Tibial nerve (tissue), 4 donors: ENCODE results near the gene SHOX.

Source experiments
- CTCF ChIP-seq, 5 experiments: fragments of 200-600 bp in 3 of 5; fragments of 450-650 bp in 2 of 5; sonication (generic) in 3 of 5; IDR thresholded peaks; one replicate each; pipeline ENCODE4 v1.5.1; 2016 to 2019; ENCODE audit warnings: antibody characterized with exemption in 5 of 5, mild to moderate bottlenecking in 3 of 5, moderate library complexity in 2 of 5
- EP300 ChIP-seq, 2 donors: sonication (generic); formaldehyde crosslinking; IDR thresholded peaks; one replicate each; pipeline ENCODE4 v1.6.1; 2017; ENCODE audit warnings: antibody characterized with exemption in 2 of 2, mild to moderate bottlenecking in 1 of 2
- POLR2A ChIP-seq, 2 donors: fragments of 450-650 bp; IDR thresholded peaks; one replicate each; pipeline ENCODE4 v1.6.1; 2017; ENCODE audit warnings: antibody characterized with exemption in 2 of 2, mild to moderate bottlenecking in 2 of 2, moderate library complexity in 2 of 2

GRCh38 chrX:703866-704265 is 73.3 kb downstream of the SHOX start:
- no peak for TF ChIP-seq POLR2A (IDR thresholded peaks at IDR 0.05)
- TF ChIP-seq EP300 (IDR thresholded peaks at IDR 0.05): no peak
- TF ChIP-seq CTCF (IDR thresholded peaks at IDR 0.05): no peak
